GM18502 (cell line): ENCODE measurements around the gene UBA1.

Experiments used
- ATAC-seq: cut with Tn5 transposase; IDR thresholded peaks from one replicate; pipeline ENCODE4 v1.9.1; 2021; ENCODE audit warnings: mild to moderate bottlenecking; ENCODE audit not compliant: unreplicated experiment, poor library complexity

The UBA1 gene

DNA sequence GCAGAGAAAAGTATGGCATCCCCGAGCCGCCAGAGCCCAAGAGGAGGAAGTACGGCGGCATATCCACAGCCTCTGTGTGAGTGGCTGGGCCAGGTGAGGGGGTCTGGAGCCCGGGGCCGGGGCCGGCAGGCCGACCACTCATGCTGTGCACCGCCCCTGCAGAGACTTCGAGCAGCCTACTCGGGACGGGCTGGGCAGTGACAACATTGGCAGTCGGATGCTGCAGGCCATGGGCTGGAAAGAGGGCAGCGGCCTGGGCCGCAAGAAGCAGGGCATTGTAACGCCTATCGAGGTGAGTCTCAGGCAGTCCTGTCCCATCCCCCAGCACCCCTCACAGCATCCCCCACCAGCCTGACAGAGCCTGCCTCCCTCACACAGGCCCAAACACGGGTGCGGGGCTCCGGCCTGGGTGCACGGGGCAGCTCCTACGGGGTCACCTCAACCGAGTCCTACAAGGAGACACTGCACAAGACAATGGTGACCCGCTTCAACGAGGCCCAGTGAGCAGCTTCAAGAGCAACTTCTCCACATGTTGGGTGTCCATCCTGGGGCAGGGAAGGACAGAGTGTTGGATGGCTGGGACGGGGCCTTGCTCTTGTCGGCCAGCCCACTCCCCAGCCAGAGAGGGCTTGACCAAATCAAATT lies 7.4 kb upstream of the UBA1 start:
- no peak for ATAC-seq

DNA sequence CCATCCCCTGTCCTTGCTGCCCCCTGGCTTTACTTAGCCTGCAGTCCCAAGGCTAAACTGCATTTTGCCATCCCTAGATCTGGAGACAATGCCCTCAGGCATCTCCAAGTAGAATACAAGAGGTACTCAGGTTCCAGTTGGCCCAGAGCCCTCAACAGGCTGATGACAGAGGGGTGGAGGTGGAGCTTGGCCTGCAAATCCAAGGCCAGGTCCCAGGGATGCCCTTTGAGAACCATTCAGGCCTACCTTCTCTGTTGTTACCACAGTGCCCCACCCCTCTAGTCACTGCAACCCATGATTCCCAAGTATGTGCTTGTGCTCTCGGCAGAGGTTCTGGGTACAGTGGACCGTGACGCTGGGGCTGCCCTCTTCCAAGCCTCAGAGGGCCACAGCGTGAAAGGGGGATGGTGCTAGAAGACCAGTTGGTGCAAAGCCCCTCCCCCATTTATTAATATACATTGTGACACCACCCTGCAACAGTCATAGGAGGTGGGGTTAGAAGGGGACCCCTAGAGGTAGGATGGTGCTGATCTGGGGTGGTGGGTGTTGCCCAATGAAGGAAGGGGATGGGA lies 6.4 kb upstream of the UBA1 start:
- no peak for ATAC-seq

DNA sequence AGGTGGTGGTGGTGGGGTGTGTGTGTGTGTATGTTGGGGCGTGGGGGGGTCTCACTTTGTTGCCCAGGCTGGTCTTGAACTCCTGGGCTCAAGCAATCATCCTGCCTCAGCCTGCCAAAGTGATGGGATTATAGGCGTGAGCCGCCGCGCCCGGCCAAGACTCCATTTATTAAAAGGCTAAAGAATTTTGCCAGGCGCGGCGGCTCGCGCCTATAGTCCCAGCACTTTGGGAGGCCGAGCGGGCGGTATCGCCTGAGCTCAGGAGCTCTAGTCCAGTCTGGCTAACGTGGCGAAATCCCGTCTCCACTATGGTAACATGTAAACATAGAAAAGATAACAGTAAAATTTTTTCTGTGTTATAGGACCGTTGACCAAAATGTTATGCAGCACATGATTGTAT lies 3.7 kb upstream of the UBA1 start:
- ATAC-seq: no peak

DNA sequence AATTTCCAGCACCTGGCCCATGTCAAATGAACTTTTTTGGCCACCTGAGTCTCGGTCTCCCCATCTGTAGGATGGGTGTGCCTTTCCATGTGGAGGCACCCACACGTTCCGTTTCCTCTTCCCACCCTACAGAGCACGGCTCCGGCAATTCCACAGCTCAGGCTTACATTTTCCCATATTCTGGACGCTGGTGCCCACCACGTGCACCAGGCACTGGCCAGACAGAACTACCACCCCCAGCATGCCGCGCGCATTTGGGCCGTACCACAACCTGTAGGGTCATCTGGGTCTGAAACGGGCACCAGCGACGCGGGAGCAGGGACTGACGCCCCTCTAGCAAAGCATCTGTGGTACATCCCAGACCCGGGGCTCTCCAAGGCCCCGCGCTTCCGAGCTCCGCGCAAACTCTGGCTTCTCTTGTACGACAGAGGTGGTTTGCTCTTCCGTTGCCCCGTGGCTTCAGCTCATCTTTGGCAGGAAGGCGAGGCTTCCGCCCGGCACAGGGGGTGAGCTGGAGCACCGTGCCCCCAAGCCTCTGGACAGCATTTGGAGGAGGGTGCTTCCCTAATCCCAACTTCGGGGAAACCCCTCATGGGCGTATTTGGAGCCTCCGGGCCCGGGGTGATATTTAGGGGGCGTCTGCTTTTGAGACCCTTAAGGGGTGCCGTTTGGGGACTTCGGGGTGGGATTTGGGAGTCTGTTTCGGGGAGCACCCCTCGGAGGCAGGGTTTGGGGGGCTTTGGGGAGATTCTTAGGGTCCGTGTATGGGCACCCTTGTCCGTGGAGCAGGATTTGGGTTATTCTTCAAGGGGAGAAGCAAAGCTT lies 3.0 kb upstream of the UBA1 start:
- peak; percentile 55 for ATAC-seq

DNA sequence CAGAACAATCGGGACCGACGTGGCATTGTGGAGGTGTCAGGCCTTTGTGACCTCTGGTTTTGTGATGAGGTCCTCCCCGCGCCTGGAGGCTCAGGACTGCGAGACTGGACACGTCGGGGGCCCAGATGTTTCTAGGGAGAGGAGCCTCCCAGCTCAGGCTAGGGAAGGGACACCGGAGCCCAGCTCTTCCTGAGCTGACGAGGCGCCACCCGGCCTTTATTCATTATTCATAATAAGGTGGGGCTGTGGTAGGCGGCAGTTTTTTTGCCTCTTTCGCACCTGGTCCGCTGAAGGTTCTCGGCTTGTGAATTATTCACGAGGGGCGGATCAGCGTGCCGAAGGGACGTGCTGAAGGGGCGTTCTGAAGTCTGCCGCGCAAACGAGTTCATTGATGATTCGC lies 2.3 kb upstream of the UBA1 start:
- no peak for ATAC-seq

DNA sequence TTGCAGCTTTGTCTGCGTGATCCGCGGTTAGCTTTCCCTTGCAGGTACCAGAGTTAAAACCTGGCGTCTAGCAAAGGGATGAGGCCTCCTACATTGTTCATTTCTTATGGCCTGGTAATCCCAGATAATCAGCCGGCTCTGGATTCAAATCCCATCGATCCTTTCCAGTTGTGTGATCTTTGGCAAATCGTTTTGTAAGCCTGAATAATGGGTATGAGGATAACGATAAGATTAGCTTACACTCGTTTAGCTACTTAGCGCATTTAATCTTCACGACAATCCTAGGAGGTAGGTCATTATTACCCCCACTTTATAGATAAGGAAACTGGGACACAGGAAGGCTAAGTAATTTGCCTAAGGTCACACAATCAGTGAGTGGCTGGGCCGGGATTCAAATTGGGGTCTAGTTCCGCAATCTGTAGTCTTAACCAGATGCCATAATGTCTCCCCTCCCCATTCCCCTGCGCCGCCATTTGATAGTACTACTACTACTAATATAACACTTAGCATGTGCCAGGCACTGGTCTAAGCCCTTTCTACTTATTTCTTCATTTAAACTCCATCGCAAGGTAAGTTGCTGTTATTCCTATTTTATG lies 1.7 kb upstream of the UBA1 start:
- no peak for ATAC-seq

DNA sequence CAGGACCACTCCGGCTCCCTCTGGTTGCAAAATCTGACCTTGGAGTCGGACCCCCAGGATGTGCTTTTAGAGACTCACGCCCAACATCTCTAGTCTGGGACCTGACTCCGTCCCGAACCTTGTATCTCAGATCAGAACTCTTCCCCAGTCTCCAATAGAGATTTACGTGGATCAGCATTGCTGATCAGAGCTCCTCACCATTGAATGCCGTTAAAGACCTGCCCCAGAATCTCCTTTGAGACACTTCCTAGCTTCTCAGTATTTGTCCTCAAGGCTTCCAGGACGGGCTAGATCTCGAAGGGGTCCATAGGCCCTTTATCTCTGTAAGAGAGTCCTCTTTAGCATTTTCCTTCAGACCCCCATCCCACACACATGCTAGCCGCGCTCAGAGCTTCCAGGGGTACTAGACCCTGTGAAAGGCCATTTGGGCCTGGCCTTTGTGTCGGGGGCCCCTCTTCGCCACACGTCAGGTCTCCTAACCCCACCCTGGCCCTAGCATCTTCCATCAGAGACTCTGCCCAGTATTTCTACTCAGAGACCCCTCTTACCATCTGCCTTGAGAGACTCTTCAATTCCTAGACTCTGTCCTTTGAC lies 662 bp downstream of the UBA1 start:
- ATAC-seq: peak; percentile 0

DNA sequence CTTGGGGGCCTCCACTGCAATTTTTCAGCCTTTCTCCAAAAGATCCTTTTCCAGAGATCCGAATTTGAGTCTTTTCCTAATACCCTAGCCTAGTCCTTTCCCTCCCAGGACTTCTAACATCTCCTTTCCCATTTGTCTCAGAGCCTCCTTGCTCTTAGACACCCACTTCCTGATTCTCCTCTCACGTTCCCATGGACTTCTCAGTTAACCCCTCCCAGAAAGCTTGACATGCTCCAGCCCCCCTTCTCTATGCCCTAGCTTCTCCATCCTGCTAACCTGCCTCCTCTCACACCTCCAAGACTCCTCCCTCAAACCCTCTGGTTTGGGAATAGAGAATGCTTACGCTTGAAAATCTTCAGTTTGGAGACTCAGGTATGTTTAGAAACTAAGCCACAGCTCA lies 2.5 kb downstream of the UBA1 start:
- ATAC-seq: no peak

DNA sequence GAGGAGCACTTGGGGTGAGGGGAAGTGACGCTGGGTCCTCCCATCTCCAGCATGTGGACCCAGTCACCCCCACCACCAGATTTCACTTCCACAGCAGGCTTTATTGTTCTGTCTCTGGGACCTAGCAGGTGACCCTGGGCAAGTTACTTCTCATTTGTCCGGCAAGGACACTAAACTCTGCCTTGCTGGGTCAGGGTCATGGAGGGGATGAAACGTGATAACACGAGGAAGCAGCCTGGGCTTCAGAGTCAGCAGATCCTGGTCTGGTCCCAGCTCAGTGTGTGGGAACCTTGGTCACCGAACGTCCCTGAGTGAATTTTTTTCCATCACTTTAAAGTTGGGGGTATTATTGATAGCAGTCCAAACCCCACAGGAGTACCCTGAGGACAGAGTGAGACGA lies 3.9 kb downstream of the UBA1 start:
- no peak for ATAC-seq

DNA sequence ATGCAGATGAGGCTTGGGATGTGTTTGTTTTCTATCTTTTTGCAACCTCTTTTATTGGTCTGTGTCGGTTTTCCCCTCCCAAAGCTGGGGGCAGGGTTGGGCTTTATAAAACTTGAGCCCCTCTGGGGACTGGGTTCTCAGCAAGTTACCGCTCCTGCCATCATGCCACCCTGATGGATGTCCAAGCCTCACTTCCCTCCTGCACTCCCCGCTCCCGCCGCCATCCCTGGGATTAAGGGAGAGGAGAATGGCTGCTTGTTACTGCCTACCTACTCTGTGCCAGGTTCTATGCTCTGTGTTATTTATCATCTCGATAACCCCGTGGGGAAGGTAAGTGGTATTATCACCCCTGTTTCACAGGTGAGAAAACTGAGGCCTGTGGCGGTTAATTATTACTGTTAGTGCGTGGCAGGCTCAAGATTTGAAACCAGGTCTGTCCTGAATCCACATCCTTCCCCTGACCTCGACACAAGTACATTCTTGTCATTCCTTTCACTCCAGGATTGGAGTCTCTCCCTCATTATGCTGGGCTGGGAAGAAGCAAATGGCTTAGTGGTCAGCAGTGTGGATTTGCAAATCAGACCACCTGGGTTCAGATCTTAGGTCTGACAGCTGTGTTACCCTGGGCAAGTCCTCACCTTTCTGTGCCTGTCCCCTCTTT lies 4.5 kb downstream of the UBA1 start:
- no peak for ATAC-seq

DNA sequence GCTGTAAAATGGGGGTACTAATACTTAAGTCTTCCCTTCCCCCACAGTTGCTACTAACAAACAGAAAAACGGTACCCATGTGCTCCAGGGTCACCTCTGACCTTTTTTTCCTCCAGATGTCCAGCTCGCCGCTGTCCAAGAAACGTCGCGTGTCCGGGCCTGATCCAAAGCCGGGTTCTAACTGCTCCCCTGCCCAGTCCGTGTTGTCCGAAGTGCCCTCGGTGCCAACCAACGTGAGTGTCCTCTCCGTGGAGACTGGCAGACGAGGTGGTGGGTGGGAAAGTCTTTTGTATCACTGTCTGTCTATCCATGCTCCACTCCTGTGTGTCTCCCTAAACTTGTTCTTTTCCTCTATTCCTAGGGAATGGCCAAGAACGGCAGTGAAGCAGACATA lies 5.1 kb downstream of the UBA1 start:
- no peak for ATAC-seq

DNA sequence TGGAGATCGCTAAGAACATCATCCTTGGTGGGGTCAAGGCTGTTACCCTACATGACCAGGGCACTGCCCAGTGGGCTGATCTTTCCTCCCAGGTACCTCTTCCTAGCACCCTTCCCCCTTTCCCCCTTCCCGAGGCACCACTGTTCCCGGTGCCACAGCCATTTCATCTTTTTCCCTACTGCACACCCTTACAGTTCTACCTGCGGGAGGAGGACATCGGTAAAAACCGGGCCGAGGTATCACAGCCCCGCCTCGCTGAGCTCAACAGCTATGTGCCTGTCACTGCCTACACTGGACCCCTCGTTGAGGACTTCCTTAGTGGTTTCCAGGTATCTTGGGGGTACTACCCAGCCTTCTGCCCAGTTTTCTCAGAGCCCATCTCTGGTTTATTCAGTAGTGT lies 5.7 kb downstream of the UBA1 start:
- ATAC-seq: no peak

DNA sequence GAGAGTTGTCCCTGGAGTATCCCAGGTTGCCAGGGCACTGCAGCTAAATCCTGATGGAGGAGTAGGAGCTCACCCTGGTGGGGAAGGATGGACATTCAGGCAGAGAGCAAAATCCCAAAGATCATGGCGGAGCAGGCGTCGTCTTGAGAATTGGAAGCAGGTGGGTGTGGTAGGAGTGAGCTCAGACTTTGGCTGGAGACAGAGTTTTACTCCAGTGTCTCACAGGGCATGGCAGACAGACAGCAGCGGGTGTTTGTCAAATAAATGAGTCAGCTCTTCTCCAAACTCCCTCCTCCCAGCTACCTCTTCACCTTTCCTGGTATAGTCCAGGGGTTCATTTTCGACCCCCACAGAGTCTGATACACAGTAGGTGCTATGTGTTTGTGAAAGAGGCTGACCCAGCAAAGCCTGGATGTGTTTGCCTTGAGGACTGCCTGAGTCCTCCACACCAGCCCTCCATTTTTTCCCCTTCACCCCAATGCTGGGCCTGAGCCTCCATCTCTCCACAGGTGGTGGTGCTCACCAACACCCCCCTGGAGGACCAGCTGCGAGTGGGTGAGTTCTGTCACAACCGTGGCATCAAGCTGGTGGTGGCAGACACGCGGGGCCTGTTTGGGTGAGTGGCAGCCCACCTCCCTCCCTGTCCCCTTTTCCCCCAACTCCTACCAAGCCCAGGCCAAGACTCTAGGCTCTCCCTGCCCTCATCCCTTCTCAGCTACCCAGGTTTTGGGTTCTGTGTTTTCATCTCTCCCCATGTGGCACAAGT lies 6.9 kb downstream of the UBA1 start:
- ATAC-seq: no peak

DNA sequence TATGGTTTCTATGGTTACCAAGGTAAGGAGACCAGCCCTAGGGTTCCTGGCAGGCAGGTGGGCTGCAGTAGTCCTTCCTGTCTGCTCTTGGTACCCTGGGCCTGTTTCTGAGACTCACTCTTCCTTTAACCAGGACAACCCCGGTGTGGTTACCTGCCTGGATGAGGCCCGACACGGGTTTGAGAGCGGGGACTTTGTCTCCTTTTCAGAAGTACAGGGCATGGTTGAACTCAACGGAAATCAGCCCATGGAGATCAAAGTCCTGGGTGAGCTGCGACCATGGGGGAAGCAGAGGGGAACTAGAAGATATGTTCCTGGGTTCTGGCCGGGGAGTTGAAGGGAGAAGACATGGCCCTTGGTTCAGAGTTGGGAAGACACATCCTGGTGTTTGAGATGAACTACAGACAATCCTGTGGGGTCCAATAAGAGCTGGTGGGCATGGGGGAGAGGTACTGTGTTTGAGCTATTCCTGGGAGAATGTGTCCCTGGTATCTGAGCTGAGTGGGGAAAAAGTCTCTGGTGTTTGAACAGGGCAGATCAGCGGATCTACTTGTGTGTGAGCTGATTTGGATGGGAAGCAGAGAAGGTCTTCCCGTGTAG lies 7.8 kb downstream of the UBA1 start:
- ATAC-seq: no peak

DNA sequence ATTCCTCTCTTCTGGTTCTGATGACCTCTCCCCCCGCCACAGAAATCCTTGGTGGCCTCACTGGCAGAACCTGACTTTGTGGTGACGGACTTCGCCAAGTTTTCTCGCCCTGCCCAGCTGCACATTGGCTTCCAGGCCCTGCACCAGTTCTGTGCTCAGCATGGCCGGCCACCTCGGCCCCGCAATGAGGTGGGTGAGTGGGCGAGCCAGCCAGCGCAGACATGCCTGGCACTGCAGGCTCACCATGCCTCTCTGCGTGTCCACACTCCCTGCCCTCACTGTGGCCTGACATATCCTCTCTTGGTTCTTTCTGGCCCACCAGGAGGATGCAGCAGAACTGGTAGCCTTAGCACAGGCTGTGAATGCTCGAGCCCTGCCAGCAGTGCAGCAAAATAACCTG lies 8.7 kb downstream of the UBA1 start:
- ATAC-seq: no peak

DNA sequence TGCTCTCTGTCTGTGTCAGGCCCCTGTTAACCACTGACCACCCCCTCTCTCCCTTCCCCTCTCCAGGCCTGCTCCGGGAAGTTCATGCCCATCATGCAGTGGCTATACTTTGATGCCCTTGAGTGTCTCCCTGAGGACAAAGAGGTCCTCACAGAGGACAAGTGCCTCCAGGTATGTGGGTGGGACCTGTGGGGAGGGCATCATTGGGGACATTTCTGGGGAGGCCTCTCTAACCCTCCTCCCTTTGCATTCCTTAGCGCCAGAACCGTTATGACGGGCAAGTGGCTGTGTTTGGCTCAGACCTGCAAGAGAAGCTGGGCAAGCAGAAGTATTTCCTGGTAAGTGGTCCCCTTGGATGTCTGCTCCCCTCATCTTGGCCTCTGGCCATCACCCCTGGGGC lies 9.2 kb downstream of the UBA1 start:
- no peak for ATAC-seq

DNA sequence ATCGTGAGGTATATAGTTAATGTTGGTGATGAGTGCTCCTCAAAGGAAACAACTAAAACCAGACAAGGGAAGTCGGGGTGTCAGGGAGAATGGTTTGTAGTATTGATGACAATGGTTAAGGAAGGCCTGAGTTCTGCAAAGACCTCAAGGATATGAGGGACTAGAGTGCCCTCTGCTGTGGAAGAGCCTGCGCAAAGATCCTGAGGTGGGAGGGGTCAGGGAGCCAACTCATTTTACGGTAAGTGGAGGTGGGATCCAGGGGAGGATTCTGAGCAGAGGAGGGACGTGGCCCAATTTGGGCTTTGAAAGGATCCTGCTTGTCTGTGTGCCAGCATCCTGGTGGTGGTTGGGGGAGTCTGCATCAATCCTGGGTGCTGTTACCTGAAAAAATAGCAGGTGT lies 11.3 kb downstream of the UBA1 start:
- ATAC-seq: no peak

DNA sequence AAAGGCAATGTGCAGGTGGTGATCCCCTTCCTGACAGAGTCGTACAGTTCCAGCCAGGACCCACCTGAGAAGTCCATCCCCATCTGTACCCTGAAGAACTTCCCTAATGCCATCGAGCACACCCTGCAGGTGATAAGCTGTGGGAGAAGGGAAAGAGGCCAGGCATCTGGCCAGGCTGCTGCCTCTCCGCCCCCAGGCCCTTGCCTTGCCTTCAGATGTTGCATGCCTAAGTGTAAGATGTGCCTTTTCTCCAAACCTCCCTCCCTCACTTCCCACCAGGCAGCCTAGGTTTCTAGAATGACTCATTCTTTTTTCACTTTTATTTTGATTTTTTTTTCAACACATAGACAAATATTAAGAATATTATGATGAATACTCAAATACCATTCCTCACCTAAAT lies 12.7 kb downstream of the UBA1 start:
- ATAC-seq: no peak

DNA sequence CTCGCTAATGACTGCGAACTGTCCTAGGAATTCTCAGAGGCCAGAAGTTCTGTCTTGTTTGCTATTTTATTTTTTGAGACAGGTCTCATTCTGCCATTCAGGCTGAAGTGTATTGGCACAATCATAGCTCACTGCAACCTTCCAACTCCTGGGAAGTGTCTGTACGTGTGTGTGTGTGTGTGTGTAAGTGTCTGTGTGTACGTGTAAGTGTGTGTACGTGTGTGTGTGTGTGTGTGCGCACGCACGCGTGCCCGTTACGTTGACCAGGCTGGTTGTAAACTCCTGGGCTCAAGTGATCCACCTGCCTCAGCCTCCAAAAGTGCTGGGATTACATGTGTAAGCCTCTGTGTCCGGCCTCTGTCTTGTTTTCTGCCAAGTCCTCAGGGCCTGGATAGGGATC lies 14.5 kb downstream of the UBA1 start:
- ATAC-seq: no peak
